ENCODE results near the gene AMFR.

Gene AMFR

GRCh38 chr16:56331399-56331798 is 93.9 kb downstream of the AMFR start:
- no peak for TF ChIP-seq CTCF (IDR thresholded peaks at IDR 0.05; ENCODE audit: control insufficient read depth, insufficient read depth, low read depth, low read length, missing control alignments)
- DNase-seq (ENCODE audit: low read depth): no peak
- H3K4me3 ChIP-seq (ENCODE audit: control insufficient read depth, low read depth, low read length): no peak overlapping the region

- TF ChIP-seq CTCF (IDR thresholded peaks at IDR 0.05; ENCODE audit: control insufficient read depth, insufficient read depth, low read depth, low read length, missing control alignments): no peak
- DNase-seq (ENCODE audit: low read depth): no peak
- no peak overlapping the region for H3K4me3 ChIP-seq (ENCODE audit: control insufficient read depth, low read depth, low read length)
Measured at GRCh38 chr16:56330476-56330875, 94.9 kb downstream of the AMFR start.

- no peak overlapping the region for H3K4me3 ChIP-seq (ENCODE audit: control insufficient read depth, low read depth, low read length)
- DNase-seq (ENCODE audit: low read depth): no peak
- no peak for TF ChIP-seq CTCF (IDR thresholded peaks at IDR 0.05; ENCODE audit: control insufficient read depth, insufficient read depth, low read depth, low read length, missing control alignments)
Measured at GRCh38 chr16:56329887-56330286, 95.5 kb downstream of the AMFR start.

GRCh38 chr16:56328276-56329022 is 96.9 kb downstream of the AMFR start:
- H3K4me3 ChIP-seq (ENCODE audit: control insufficient read depth, low read depth, low read length): no peak overlapping the region
- DNase-seq (ENCODE audit: low read depth): no peak
- no peak for TF ChIP-seq CTCF (IDR thresholded peaks at IDR 0.05; ENCODE audit: control insufficient read depth, insufficient read depth, low read depth, low read length, missing control alignments)

- no peak overlapping the region for H3K4me3 ChIP-seq (ENCODE audit: control insufficient read depth, low read depth, low read length)
- TF ChIP-seq CTCF (IDR thresholded peaks at IDR 0.05; ENCODE audit: control insufficient read depth, insufficient read depth, low read depth, low read length, missing control alignments): no peak
- DNase-seq (ENCODE audit: low read depth): no peak
Measured at GRCh38 chr16:56327929-56328258, 97.5 kb downstream of the AMFR start.

GRCh38 chr16:56327071-56327928 is 98.0 kb downstream of the AMFR start:
- TF ChIP-seq CTCF (IDR thresholded peaks at IDR 0.05; ENCODE audit: control insufficient read depth, insufficient read depth, low read depth, low read length, missing control alignments): no peak
- no peak overlapping the region for H3K4me3 ChIP-seq (ENCODE audit: control insufficient read depth, low read depth, low read length)
- DNase-seq (ENCODE audit: low read depth): no peak

Data from AG09309 (cell line).